Activated B cell treated with CpG ODN at 0.5 μM for 24 hours (primary cell): ENCODE data around the gene IGLL1. TPM values are rescaled to one million over a fixed set of nuclear protein-coding genes. Genes with fewer than 3 reads are reported as not detected.
"Not testable (repeated sequence)": the region's sequence is repeated elsewhere in the genome, so short reads cannot be mapped to it uniquely, and the experiment has no call there.

Source experiments
- ATAC-seq: fragments of 200-7000 bp; cut with Tn5 transposase; one replicate; pipeline ENCODE4 v1.10.0; 2021; ENCODE audit warnings: low read depth, mild to moderate bottlenecking, moderate library complexity
- CTCF ChIA-PET: fragments of 350-600 bp; sonication (Branson Sonifier 250); formaldehyde crosslinking; loops from one replicate; lab custom pipeline; 2021; ENCODE audit warnings: antibody characterized with exemption; lab: Charles Lee
- POLR2A ChIA-PET: fragments of 350-600 bp; sonication (Branson Sonifier 250); formaldehyde crosslinking; loops from one replicate; lab custom pipeline; 2021; ENCODE audit warnings: antibody characterized with exemption; lab: Charles Lee
- DNase-seq: peaks from one replicate; pipeline ENCODE4 v3.0.0; 2022
- H3K27ac Mint-ChIP-seq: one replicate; pipeline ENCODE4 v1.8.0; 2020; ENCODE audit warnings: mixed read lengths
- H3K27me3 Mint-ChIP-seq: one replicate; pipeline ENCODE4 v1.8.0; 2021; ENCODE audit warnings: mixed read lengths
- H3K36me3 Mint-ChIP-seq: one replicate; pipeline ENCODE4 v1.8.0; 2021; ENCODE audit warnings: low read depth, mixed read lengths
- H3K4me1 Mint-ChIP-seq: one replicate; pipeline ENCODE4 v1.8.0; 2021; ENCODE audit warnings: mixed read lengths
- H3K4me3 Mint-ChIP-seq: one replicate; pipeline ENCODE4 v1.8.0; 2020; ENCODE audit warnings: mild to moderate bottlenecking, mixed read lengths
- H3K9me3 Mint-ChIP-seq: one replicate; pipeline ENCODE4 v1.8.0; 2020; ENCODE audit warnings: mixed read lengths
- CTCF ChIP-seq: fragments of 200-600 bp; IDR thresholded peaks from one replicate; pipeline ENCODE4 v1.8.0; 2022; ENCODE audit warnings: antibody characterized with exemption, mild to moderate bottlenecking
- intact Hi-C: fragments of 100-400 bp; cut with micrococcal nuclease; formaldehyde crosslinking; loops from one replicate; pipeline ENCODE4 v1.15.1; 2024
- total RNA-seq: library from RNA; stranded (reverse); gene quantifications from 2 replicates; pipeline ENCODE4 v1.2.3, GENCODE V29; 2022

Gene IGLL1
- total RNA-seq, 1 donor from 2014 or later, result not detected

GRCh38 chr22:23606204-23607131 is 26.4 kb upstream of the IGLL1 start:
- ChIA-PET CTCF (no interaction called here), POLR2A (no interaction called here)
- intact Hi-C loops, result no loop called here
- Mint-ChIP-seq H3K4me3 (no peak overlapping the region), H3K36me3 (no peaks in the 10 kb centered on the region), H3K27ac (no peak overlapping the region), H3K27me3 (no peaks in the 10 kb centered on the region), H3K9me3 (no peaks in the 10 kb centered on the region), H3K4me1 (no peaks in the 10 kb centered on the region)
- no peak for TF ChIP-seq CTCF
- no peak for ATAC-seq
- no peak for DNase-seq

GRCh38 chr22:23604939-23605712 is 25.0 kb upstream of the IGLL1 start:
- Mint-ChIP-seq H3K4me3 (no peak overlapping the region), H3K4me1 (no peaks in the 10 kb centered on the region), H3K9me3 (no peaks in the 10 kb centered on the region), H3K27ac (no peak overlapping the region), H3K27me3 (no peaks in the 10 kb centered on the region), H3K36me3 (no peaks in the 10 kb centered on the region)
- ChIA-PET POLR2A (interaction anchor here (0.6 kb wide), 1 partner anchor 14 kb away, joined by 3 read pairs; no protein-coding TSS in a partner anchor), CTCF (interaction anchor here (0.8 kb wide), 1 partner anchor 14 kb away, joined by 3 read pairs; no protein-coding TSS in a partner anchor)
- DNase-seq (no peak), ATAC-seq (no peak)
- intact Hi-C loops, result no loop called here
- no peak for TF ChIP-seq CTCF

GRCh38 chr22:23603266-23603665 is 23.2 kb upstream of the IGLL1 start:
- no peaks in the 10 kb centered on the region for H3K27me3 Mint-ChIP-seq
- intact Hi-C loops, result no loop called here
- H3K36me3 Mint-ChIP-seq, result no peaks in the 10 kb centered on the region
- POLR2A ChIA-PET, result no interaction called here
- H3K4me3 Mint-ChIP-seq, result no peak overlapping the region
- H3K27ac Mint-ChIP-seq, result no peak overlapping the region
- no peaks in the 10 kb centered on the region for H3K4me1 Mint-ChIP-seq
- CTCF ChIA-PET, result no interaction called here
- ATAC-seq (no peak), DNase-seq (no peak)
- no peaks in the 10 kb centered on the region for H3K9me3 Mint-ChIP-seq
- no peak for TF ChIP-seq CTCF

- no peak for ATAC-seq
- H3K4me1 Mint-ChIP-seq, result no peaks in the 10 kb centered on the region
- no peaks in the 10 kb centered on the region for H3K9me3 Mint-ChIP-seq
- no peaks in the 10 kb centered on the region for H3K27me3 Mint-ChIP-seq
- H3K36me3 Mint-ChIP-seq, result no peaks in the 10 kb centered on the region
- no peak overlapping the region for H3K27ac Mint-ChIP-seq
- TF ChIP-seq CTCF, result no peak
- no peak overlapping the region for H3K4me3 Mint-ChIP-seq
- CTCF ChIA-PET, result no interaction called here
- intact Hi-C loops, result no loop called here
- POLR2A ChIA-PET, result no interaction called here
- DNase-seq, result no peak
These were observed 18.9 kb upstream of the IGLL1 start for GRCh38 chr22:23598805-23599518.

- CTCF ChIA-PET, DNase-seq, H3K9me3 Mint-ChIP-seq, intact Hi-C loops, H3K4me1 Mint-ChIP-seq, H3K27me3 Mint-ChIP-seq, H3K36me3 Mint-ChIP-seq, H3K4me3 Mint-ChIP-seq, ATAC-seq, H3K27ac Mint-ChIP-seq: not testable (repeated sequence)
- POLR2A ChIA-PET, result interaction anchor here (1.0 kb wide), 1 partner anchor 260 kb away, joined by 7 read pairs; the partner anchor contains the start of gene SLC2A11
These were observed 17.6 kb upstream of the IGLL1 start for GRCh38 chr22:23597576-23598268.

- H3K4me3 Mint-ChIP-seq, H3K9me3 Mint-ChIP-seq, ATAC-seq, POLR2A ChIA-PET, CTCF ChIA-PET, intact Hi-C loops, H3K27ac Mint-ChIP-seq, DNase-seq, H3K36me3 Mint-ChIP-seq, H3K27me3 Mint-ChIP-seq, H3K4me1 Mint-ChIP-seq: not testable (repeated sequence)
These were observed 15.8 kb upstream of the IGLL1 start for GRCh38 chr22:23595904-23596303.
